ENCODE results near the gene NFKB2. TPM values are rescaled to one million over a fixed set of nuclear protein-coding genes. Genes with fewer than 3 reads are reported as not detected.

The NFKB2 gene
- polyA plus RNA-seq, 1 donor, result 22.7 TPM

- H3K27me3 ChIP-seq (ENCODE audit: control insufficient read depth, insufficient read depth, low read length), result peaks cover 3% of the 10 kb centered on the region
- H3K36me3 ChIP-seq (ENCODE audit: control insufficient read depth, insufficient read depth, low read length), result peaks cover 19% of the 10 kb centered on the region
- H3K27ac ChIP-seq (ENCODE audit: low read length), result peak overlapping the region; percentile 90
- peaks cover 18% of the 10 kb centered on the region for H3K4me1 ChIP-seq (ENCODE audit: control insufficient read depth, insufficient read depth, low read length)
- peak overlapping the region; percentile 79 for H3K4me3 ChIP-seq (ENCODE audit: low read length)
- WGBS (ENCODE audit: insufficient coverage, low lambda C conversion rate), result no CpG with 5 or more reads among the region's 71 CpGs
- peak; percentile 91 to 95 for DNase-seq
- no peaks in the 10 kb centered on the region for H3K9me3 ChIP-seq (ENCODE audit: control insufficient read depth, low read depth, low read length)
Measured at GRCh38 chr10:102394079-102394800, 1.3 kb upstream of the NFKB2 start.

- H3K27me3 ChIP-seq (ENCODE audit: control insufficient read depth, insufficient read depth, low read length), result peaks cover 3% of the 10 kb centered on the region
- peak overlapping the region; percentile 90 for H3K27ac ChIP-seq (ENCODE audit: low read length)
- peaks cover 22% of the 10 kb centered on the region for H3K4me1 ChIP-seq (ENCODE audit: control insufficient read depth, insufficient read depth, low read length)
- no CpG with 5 or more reads among the region's 35 CpGs for WGBS (ENCODE audit: insufficient coverage, low lambda C conversion rate)
- no peaks in the 10 kb centered on the region for H3K9me3 ChIP-seq (ENCODE audit: control insufficient read depth, low read depth, low read length)
- H3K4me3 ChIP-seq (ENCODE audit: low read length), result peak overlapping the region; percentile 79
- no peak for DNase-seq
- H3K36me3 ChIP-seq (ENCODE audit: control insufficient read depth, insufficient read depth, low read length), result peaks cover 21% of the 10 kb centered on the region
Measured at GRCh38 chr10:102394801-102395399, 605 bp upstream of the NFKB2 start.

- Histone ChIP-seq H3K36me3 (ENCODE audit: control insufficient read depth, insufficient read depth, low read length) (peaks cover 35% of the 10 kb centered on the region), H3K27ac (ENCODE audit: low read length) (no peak overlapping the region), H3K4me1 (ENCODE audit: control insufficient read depth, insufficient read depth, low read length) (peaks cover 22% of the 10 kb centered on the region), H3K27me3 (ENCODE audit: control insufficient read depth, insufficient read depth, low read length) (no peaks in the 10 kb centered on the region), H3K9me3 (ENCODE audit: control insufficient read depth, low read depth, low read length) (no peaks in the 10 kb centered on the region), H3K4me3 (ENCODE audit: low read length) (peak overlapping the region; percentile 79)
- peak in 1 of 2 donors; percentile 35 for DNase-seq
- WGBS (ENCODE audit: insufficient coverage, low lambda C conversion rate), result no CpG with 5 or more reads among the region's 4 CpGs
Measured at GRCh38 chr10:102396317-102396650, 779 bp downstream of the NFKB2 start.

- no peaks in the 10 kb centered on the region for H3K27me3 ChIP-seq (ENCODE audit: control insufficient read depth, insufficient read depth, low read length)
- H3K4me1 ChIP-seq (ENCODE audit: control insufficient read depth, insufficient read depth, low read length), result peaks cover 24% of the 10 kb centered on the region
- WGBS (ENCODE audit: insufficient coverage, low lambda C conversion rate), result no CpG with 5 or more reads among the region's 12 CpGs
- DNase-seq, result peak in 1 of 2 donors; percentile 1
- peaks cover 40% of the 10 kb centered on the region for H3K36me3 ChIP-seq (ENCODE audit: control insufficient read depth, insufficient read depth, low read length)
- H3K4me3 ChIP-seq (ENCODE audit: low read length), result peak overlapping the region; percentile 79
- H3K27ac ChIP-seq (ENCODE audit: low read length), result no peak overlapping the region
- no peaks in the 10 kb centered on the region for H3K9me3 ChIP-seq (ENCODE audit: control insufficient read depth, low read depth, low read length)
Measured at GRCh38 chr10:102396730-102397151, 1.2 kb downstream of the NFKB2 start.

GRCh38 chr10:102397222-102398171 lies 2.0 kb downstream of the NFKB2 start:
- WGBS (ENCODE audit: insufficient coverage, low lambda C conversion rate), result 100% methylated on average over 1 of the region's 14 CpGs
- H3K4me1 ChIP-seq (ENCODE audit: control insufficient read depth, insufficient read depth, low read length), result peaks cover 27% of the 10 kb centered on the region
- no peak overlapping the region for H3K27ac ChIP-seq (ENCODE audit: low read length)
- peaks cover 47% of the 10 kb centered on the region for H3K36me3 ChIP-seq (ENCODE audit: control insufficient read depth, insufficient read depth, low read length)
- H3K4me3 ChIP-seq (ENCODE audit: low read length), result no peak overlapping the region
- no peaks in the 10 kb centered on the region for H3K27me3 ChIP-seq (ENCODE audit: control insufficient read depth, insufficient read depth, low read length)
- H3K9me3 ChIP-seq (ENCODE audit: control insufficient read depth, low read depth, low read length), result no peaks in the 10 kb centered on the region
- DNase-seq, result no peak

GRCh38 chr10:102398172-102399020 lies 2.9 kb downstream of the NFKB2 start:
- H3K36me3 ChIP-seq (ENCODE audit: control insufficient read depth, insufficient read depth, low read length), result peaks cover 52% of the 10 kb centered on the region
- H3K27ac ChIP-seq (ENCODE audit: low read length), result peak overlapping the region; percentile 83
- H3K9me3 ChIP-seq (ENCODE audit: control insufficient read depth, low read depth, low read length), result no peaks in the 10 kb centered on the region
- H3K4me3 ChIP-seq (ENCODE audit: low read length), result peak overlapping the region; percentile 55
- H3K27me3 ChIP-seq (ENCODE audit: control insufficient read depth, insufficient read depth, low read length), result no peaks in the 10 kb centered on the region
- no peak for DNase-seq
- WGBS (ENCODE audit: insufficient coverage, low lambda C conversion rate), result no CpG with 5 or more reads among the region's 21 CpGs
- H3K4me1 ChIP-seq (ENCODE audit: control insufficient read depth, insufficient read depth, low read length), result peaks cover 25% of the 10 kb centered on the region

- H3K4me3 ChIP-seq (ENCODE audit: low read length), result peak overlapping the region; percentile 55
- DNase-seq, result peak; percentile 91 to 92
- H3K36me3 ChIP-seq (ENCODE audit: control insufficient read depth, insufficient read depth, low read length), result peaks cover 61% of the 10 kb centered on the region
- H3K4me1 ChIP-seq (ENCODE audit: control insufficient read depth, insufficient read depth, low read length), result peaks cover 20% of the 10 kb centered on the region
- peak overlapping the region; percentile 83 for H3K27ac ChIP-seq (ENCODE audit: low read length)
- no peaks in the 10 kb centered on the region for H3K9me3 ChIP-seq (ENCODE audit: control insufficient read depth, low read depth, low read length)
- H3K27me3 ChIP-seq (ENCODE audit: control insufficient read depth, insufficient read depth, low read length), result no peaks in the 10 kb centered on the region
- WGBS (ENCODE audit: insufficient coverage, low lambda C conversion rate), result no CpG with 5 or more reads among the region's 72 CpGs
Measured at GRCh38 chr10:102399217-102400021, 3.9 kb downstream of the NFKB2 start.

- no peak for DNase-seq
- WGBS (ENCODE audit: insufficient coverage, low lambda C conversion rate), result no CpG with 5 or more reads among the region's 17 CpGs
- peaks cover 20% of the 10 kb centered on the region for H3K4me1 ChIP-seq (ENCODE audit: control insufficient read depth, insufficient read depth, low read length)
- no peaks in the 10 kb centered on the region for H3K27me3 ChIP-seq (ENCODE audit: control insufficient read depth, insufficient read depth, low read length)
- no peak overlapping the region for H3K27ac ChIP-seq (ENCODE audit: low read length)
- H3K9me3 ChIP-seq (ENCODE audit: control insufficient read depth, low read depth, low read length), result no peaks in the 10 kb centered on the region
- peaks cover 67% of the 10 kb centered on the region for H3K36me3 ChIP-seq (ENCODE audit: control insufficient read depth, insufficient read depth, low read length)
- H3K4me3 ChIP-seq (ENCODE audit: low read length), result no peak overlapping the region
Measured at GRCh38 chr10:102400076-102400475, 4.6 kb downstream of the NFKB2 start.

GRCh38 chr10:102400598-102401341 lies 5.3 kb downstream of the NFKB2 start:
- Histone ChIP-seq H3K4me1 (ENCODE audit: control insufficient read depth, insufficient read depth, low read length) (peaks cover 17% of the 10 kb centered on the region), H3K9me3 (ENCODE audit: control insufficient read depth, low read depth, low read length) (no peaks in the 10 kb centered on the region), H3K27ac (ENCODE audit: low read length) (no peak overlapping the region), H3K36me3 (ENCODE audit: control insufficient read depth, insufficient read depth, low read length) (peaks cover 72% of the 10 kb centered on the region), H3K4me3 (ENCODE audit: low read length) (no peak overlapping the region), H3K27me3 (ENCODE audit: control insufficient read depth, insufficient read depth, low read length) (no peaks in the 10 kb centered on the region)
- no CpG with 5 or more reads among the region's 22 CpGs for WGBS (ENCODE audit: insufficient coverage, low lambda C conversion rate)
- DNase-seq, result no peak

Measured in large intestine (tissue), 3 donors.